Measurements from ENCODE around the gene TRAPPC2L.

Gene TRAPPC2L, protein sequence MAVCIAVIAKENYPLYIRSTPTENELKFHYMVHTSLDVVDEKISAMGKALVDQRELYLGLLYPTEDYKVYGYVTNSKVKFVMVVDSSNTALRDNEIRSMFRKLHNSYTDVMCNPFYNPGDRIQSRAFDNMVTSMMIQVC

GRCh38 chr16:88856828-88857727 is at the start of gene TRAPPC2L, which contains the start of gene GALNS:
TSS of gene TRAPPC2L (plus strand) at chr16:88857127. CDS start at chr16:88857151, 24 bp downstream.
TSS of gene GALNS (minus strand) at chr16:88856947. CDS start at chr16:88856877, 70 bp downstream.
- DNase-seq, result peak; percentile 100

- no peak for DNase-seq
Observed at GRCh38 chr16:88807142-88807625, 49.7 kb upstream of the TRAPPC2L start.

GRCh38 chr16:88807626-88808453 is 49.1 kb upstream of the TRAPPC2L start:
- no peak for DNase-seq

GRCh38 chr16:88809068-88809675 is 47.8 kb upstream of the TRAPPC2L start:
- DNase-seq, result no peak

DNA sequence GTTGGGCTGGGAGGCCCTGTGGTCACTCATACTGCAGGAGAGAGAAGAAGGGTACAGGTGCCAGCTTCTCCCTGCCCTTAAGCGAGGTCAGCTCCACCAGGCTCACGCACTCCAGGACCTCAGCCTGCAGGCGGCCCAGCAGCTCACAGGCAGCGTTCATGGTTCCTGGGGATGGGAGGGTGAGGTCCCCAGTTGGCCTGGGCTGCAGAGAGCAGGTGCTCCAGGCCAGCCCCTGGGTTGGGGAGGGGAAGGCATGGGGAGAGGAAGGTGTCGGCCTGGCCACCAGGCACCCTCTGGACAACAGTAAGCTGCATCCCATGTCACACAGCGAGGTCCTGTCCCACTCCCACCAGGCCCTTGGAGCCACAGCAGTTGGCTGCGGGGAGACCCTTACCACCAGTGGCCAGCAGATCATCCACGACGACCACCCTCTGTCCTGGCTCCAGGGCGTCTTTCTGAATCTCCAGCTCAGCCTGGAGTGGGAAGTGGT is 47.2 kb upstream of the TRAPPC2L start:
- DNase-seq, result no peak

GRCh38 chr16:88810166-88810911 is 46.6 kb upstream of the TRAPPC2L start:
- no peak for DNase-seq

- peak; percentile 73 for DNase-seq
Observed at GRCh38 chr16:88810912-88811768, 45.8 kb upstream of the TRAPPC2L start.

- DNase-seq, result peak; percentile 98
Observed at GRCh38 chr16:88811769-88812512, 45.0 kb upstream of the TRAPPC2L start, which contains the start of gene APRT. TSS of gene APRT (minus strand) at chr16:88811928. CDS start at chr16:88811899, 29 bp downstream.

DNA sequence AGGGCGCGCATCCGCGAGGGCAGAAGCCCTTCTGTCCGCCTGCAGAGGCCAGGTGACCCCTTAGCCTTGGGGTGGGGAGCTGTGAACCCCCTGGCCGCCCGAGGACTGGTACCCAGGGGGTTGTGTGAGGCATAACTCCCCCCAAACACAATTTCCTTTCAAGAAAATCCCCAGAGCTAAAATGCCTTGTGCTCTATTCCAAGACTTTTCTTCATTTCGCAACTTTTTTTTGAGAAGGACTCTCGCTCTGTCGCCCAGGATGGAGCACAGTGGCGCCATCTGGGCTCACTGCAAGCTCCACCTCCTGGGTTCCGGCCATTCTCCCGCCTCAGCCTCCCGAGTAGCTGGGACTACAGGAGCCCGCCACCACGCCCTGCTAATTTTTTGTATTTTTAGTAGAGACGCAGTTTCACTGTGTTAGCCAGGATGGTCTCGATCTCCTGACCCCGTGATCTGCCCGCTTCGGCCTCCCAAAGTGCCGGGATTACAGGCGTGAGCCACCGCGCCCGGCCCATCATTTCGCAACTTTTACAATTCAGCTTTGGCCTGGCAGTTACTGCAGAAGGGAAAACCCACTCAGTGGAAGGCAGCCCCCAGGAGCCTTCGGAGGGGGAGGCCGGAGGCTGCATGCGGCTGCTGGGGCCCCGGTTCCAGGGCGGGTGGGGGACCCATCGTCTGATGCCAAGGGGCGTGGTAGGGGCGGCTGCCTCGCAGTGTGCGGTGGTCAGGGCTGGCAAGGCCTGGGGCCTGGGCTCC is 44.2 kb upstream of the TRAPPC2L start:
- DNase-seq, result no peak

DNA sequence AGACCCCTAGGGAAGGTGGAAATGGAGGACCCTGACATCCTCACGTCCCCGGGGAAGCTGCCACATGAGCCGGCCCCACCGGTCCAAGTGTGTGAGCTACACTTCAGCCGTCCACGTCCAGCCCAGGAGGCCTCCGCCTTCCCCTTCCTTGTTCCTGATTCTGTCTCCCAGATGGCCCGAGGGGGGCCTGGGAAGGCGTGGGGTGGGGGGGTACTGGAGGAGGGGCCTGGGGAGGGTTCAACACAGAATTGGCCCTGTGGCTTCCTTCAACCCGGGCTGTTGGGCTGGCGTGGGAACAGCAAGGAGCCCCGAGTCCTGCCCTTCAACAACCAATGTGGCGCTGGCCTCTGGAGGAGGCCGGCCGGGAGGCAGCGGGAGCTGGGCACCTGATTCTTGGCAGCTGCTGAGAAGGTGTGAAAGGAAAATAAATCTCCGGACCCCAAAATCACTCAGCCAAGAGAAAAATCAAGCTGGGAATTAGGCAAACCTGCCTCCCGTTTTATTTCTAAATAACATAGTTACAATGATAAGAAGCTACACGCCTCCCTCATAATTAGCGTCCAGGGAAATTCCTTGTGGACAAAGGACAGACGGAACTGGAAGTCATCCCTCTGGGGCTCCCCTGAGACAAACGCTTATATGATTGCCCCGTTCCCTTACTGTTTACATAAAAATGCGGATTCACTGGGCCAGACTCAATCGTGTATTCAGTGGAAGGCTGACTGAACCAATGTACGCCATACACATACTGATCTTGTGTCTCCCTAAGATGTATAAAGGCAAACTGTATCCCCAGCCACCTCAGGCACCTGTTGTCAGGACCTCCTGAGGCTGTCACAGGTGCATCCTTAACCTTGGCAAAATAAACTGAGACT is 43.4 kb upstream of the TRAPPC2L start:
- DNase-seq, result no peak

DNA sequence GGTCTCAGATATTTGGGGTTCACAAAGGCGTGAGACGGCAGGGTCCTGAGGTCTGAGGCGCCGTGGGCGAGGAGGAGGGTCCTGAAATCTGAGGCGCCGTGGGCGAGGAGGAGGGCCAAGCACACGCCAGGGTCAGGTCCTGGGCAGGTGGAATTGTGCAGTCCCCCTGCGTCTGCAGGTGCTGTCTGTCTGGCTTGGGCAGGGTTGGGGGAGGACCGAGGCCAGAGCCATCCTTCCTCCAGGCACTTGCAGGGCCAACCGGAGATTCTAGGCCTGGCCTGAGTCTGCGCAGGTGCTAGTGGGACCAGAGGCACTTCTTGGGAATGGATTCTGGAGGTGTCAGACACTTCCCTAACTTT is 42.8 kb upstream of the TRAPPC2L start:
- DNase-seq, result no peak

DNA sequence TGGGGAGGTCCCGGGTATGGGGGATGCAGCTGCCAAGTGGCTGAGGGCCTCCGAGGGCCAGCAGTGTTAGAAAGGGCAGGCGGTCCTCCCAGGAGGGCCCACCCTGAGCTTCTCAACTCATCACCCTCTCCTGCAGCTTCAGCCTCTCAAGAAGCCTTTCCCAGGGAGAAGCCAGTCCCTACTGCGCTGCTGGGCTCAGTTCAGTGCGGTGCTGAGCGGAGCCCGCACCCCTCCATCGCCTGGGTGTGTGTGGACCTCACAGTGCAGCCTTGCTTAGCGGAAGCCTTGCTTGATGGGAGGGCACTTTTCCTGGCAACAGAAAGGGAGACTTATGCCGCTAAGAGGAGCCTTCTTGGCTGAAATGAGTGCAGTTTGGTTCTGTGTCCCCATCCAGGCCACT is 41.7 kb upstream of the TRAPPC2L start:
- no peak for DNase-seq

- peak; percentile 66 for DNase-seq
Observed at GRCh38 chr16:88815901-88816589, 40.9 kb upstream of the TRAPPC2L start.

- no peak for DNase-seq
Observed at GRCh38 chr16:88816736-88817535, 40.0 kb upstream of the TRAPPC2L start.

DNA sequence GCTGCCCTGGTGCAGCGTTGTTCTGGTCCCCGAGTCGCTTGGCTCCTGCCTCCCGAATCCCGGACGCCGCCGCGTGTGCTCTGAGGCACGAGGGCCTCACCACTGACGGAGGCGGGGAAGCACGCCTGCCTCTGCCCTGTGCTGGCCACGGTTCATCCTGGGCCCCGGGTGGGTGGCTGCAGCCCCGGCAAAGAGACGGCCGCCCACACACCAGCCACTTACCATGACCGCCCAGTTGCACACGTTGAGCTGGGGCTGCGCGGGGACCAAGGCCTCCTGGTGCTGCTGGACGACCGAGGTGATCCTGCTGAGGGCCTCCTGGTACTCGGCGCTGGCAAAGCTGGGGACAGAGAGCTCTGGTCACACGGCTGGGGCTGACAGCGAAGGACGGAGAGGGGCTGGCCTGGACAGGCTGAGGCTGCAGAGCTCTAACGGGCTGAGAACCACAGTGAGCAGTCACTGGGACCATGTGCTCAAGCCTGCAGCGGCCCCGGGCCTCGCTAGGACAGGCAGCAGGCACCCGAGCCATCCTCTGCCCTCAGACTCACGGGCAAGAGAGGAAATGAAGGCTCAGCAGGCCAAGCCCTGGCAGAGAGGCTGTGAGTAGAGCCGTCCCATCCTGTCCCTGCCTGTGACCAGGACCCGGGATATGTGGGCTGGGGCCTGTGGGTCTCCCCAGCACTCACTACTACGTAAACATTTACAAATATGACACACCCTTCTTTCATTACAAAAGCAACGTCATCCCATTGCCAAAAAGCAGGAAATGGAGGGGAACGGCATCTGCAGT is 38.9 kb upstream of the TRAPPC2L start:
- DNase-seq, result no peak

GRCh38 chr16:88818575-88818874 is 38.4 kb upstream of the TRAPPC2L start:
- no peak for DNase-seq
